HEK293 (cell line): Measurements from ENCODE around the gene DUSP16.

Experiments used
- CTCF ChIA-PET: fragments of 350-600 bp; formaldehyde crosslinking; extraction: SDS; loops from one replicate; lab custom pipeline; 2021; ENCODE audit warnings: antibody characterized with exemption; lab: Yijun Ruan, JAX
- POLR2A ChIA-PET: fragments of 300-600 bp; formaldehyde crosslinking; extraction: SDS; loops from one replicate; lab custom pipeline; 2020; ENCODE audit warnings: antibody characterized with exemption, inconsistent platforms; lab: Yijun Ruan, JAX
- H3K27ac ChIP-seq: fragments of 200-500 bp; sonication (Bioruptor generic); 2 replicates; pipeline ENCODE4 v1.5.1; 2014; ENCODE audit warnings: low read depth, low read length, control low read depth, inconsistent platforms; ENCODE audit errors: extremely low read depth
- H3K36me3 ChIP-seq, 2 experiments: fragments of 200-500 bp in 1 of 2; sonication (Bioruptor generic) in 1 of 2; 1 replicate in 1 of 2; 2 replicates in 1 of 2; pipeline ENCODE4 v1.5.1; 2014 to 2017; ENCODE audit warnings: inconsistent platforms in 2 of 2, low read length in 2 of 2; ENCODE audit not compliant: control insufficient read depth in 2 of 2, insufficient read depth in 1 of 2
- H3K4me1 ChIP-seq: fragments of 200-500 bp; sonication (Bioruptor generic); 2 replicates; pipeline ENCODE4 v1.5.1; 2014; ENCODE audit warnings: mild to moderate bottlenecking, low read length, inconsistent platforms; ENCODE audit not compliant: control insufficient read depth, insufficient read depth
- H3K4me3 ChIP-seq: 2 replicates; pipeline ENCODE4 v1.5.1; 2011; ENCODE audit warnings: low read depth, mild to moderate bottlenecking, control low read depth, low read length, moderate library complexity
- H3K9me3 ChIP-seq: fragments of 200-500 bp; sonication (Bioruptor generic); 2 replicates; pipeline ENCODE4 v1.5.1; 2014; ENCODE audit warnings: low read depth, low read length, inconsistent platforms; ENCODE audit not compliant: control insufficient read depth, insufficient read depth
- CTCF ChIP-seq: fragments of 450-650 bp; formaldehyde crosslinking; IDR thresholded peaks from 2 replicates; pipeline ENCODE4 v1.5.1; 2016; ENCODE audit warnings: missing biosample characterization, missing genetic modification characterization
- IKZF3 ChIP-seq: fragments of 450-650 bp; IDR thresholded peaks from 2 replicates; pipeline ENCODE4 v1.5.0; 2018; ENCODE audit warnings: missing biosample characterization, mild to moderate bottlenecking, missing genetic modification characterization, moderate library complexity
- KLF10 ChIP-seq: fragments of 450-650 bp; IDR thresholded peaks from 2 replicates; pipeline ENCODE4 v1.5.1; 2018; ENCODE audit warnings: missing biosample characterization, mild to moderate bottlenecking, missing genetic modification characterization
- ZBTB49 ChIP-seq: fragments of 450-650 bp; formaldehyde crosslinking; IDR thresholded peaks from 2 replicates; pipeline ENCODE4 v1.5.1; 2016; ENCODE audit warnings: missing biosample characterization, missing genetic modification characterization, low read depth
- ZEB2 ChIP-seq: fragments of 450-650 bp; formaldehyde crosslinking; IDR thresholded peaks from 2 replicates; pipeline ENCODE4 v1.5.1; 2016; ENCODE audit warnings: missing biosample characterization, missing genetic modification characterization
- ZNF350 ChIP-seq: fragments of 450-650 bp; formaldehyde crosslinking; IDR thresholded peaks from 2 replicates; pipeline ENCODE4 v1.5.0; 2017; ENCODE audit warnings: missing biosample characterization, mild to moderate bottlenecking, missing genetic modification characterization
- ZNF426 ChIP-seq: fragments of 450-650 bp; formaldehyde crosslinking; IDR thresholded peaks from 2 replicates; pipeline ENCODE4 v1.5.1; 2017; ENCODE audit warnings: missing biosample characterization, missing genetic modification characterization, mild to moderate bottlenecking, inconsistent platforms, moderate library complexity
- ZNF449 ChIP-seq: fragments of 450-650 bp; formaldehyde crosslinking; IDR thresholded peaks from 2 replicates; pipeline ENCODE4 v1.5.1; 2017; ENCODE audit warnings: missing biosample characterization, mild to moderate bottlenecking, missing genetic modification characterization, moderate library complexity
- ZNF518A ChIP-seq: fragments of 450-650 bp; formaldehyde crosslinking; conservative IDR thresholded peaks from 2 replicates; pipeline ENCODE4 v1.5.1; 2016; ENCODE audit warnings: low read depth, missing biosample characterization, missing genetic modification characterization
- ZNF571 ChIP-seq: fragments of 450-650 bp; formaldehyde crosslinking; IDR thresholded peaks from 2 replicates; pipeline ENCODE4 v1.5.0; 2017; ENCODE audit warnings: missing biosample characterization, missing genetic modification characterization
- ZNF830 ChIP-seq: fragments of 450-650 bp; IDR thresholded peaks from 2 replicates; pipeline ENCODE4 v1.5.0; 2018; ENCODE audit warnings: missing biosample characterization, missing genetic modification characterization, low read depth, mild to moderate bottlenecking, moderate library complexity
- ZNF837 ChIP-seq: fragments of 450-650 bp; formaldehyde crosslinking; IDR thresholded peaks from 2 replicates; pipeline ENCODE4 v1.5.1; 2016; ENCODE audit warnings: missing biosample characterization, missing genetic modification characterization
- ZNF843 ChIP-seq: fragments of 450-650 bp; formaldehyde crosslinking; IDR thresholded peaks from 2 replicates; pipeline ENCODE4 v1.5.1; 2016; ENCODE audit warnings: missing biosample characterization, missing genetic modification characterization

The DUSP16 gene

GRCh38 chr12:12495536-12495935 lies 67.1 kb downstream of the DUSP16 start (continued):
- no peak for TF ChIP-seq ZNF518A (tag by site-specific recombination)
- TF ChIP-seq CTCF = no peak
- no peak for TF ChIP-seq ZNF843 (tag by site-specific recombination)
- TF ChIP-seq ZNF837 (tag by site-specific recombination) = no peak
- TF ChIP-seq ZBTB49 (tag by site-specific recombination) = no peak
- no peak for TF ChIP-seq ZNF449 (tag by site-specific recombination)
- no peak for TF ChIP-seq ZNF571 (tag by site-specific recombination)
- no peak for TF ChIP-seq ZNF350
- TF ChIP-seq ZNF830 (tag by site-specific recombination) = no peak

GRCh38 chr12:12492547-12492946 lies 70.1 kb downstream of the DUSP16 start:
- no peaks in the 10 kb centered on the region for H3K9me3 ChIP-seq
- no peak for TF ChIP-seq IKZF3 (tag by site-specific recombination)
- 0 out of 2 replicates have a peak, but pooled peaks have one; percentile 14 for TF ChIP-seq ZEB2
- no peak overlapping the region for H3K4me3 ChIP-seq
- peaks cover 4% of the 10 kb centered on the region in 2 experiments; a peak in 2 of 3 replicates for H3K36me3 ChIP-seq
- no peak overlapping the region for H3K27ac ChIP-seq
- CTCF ChIA-PET = interaction anchor here (0.7 to 1.2 kb wide), 2 partner anchors 71 to 205 kb away, joined by 3 read pairs; partner anchors contain the start of gene DUSP16
- POLR2A ChIA-PET = no interaction called here
- no peaks in the 10 kb centered on the region for H3K4me1 ChIP-seq

GRCh38 chr12:12491606-12492005 lies 71.1 kb downstream of the DUSP16 start:
- peaks cover 4 to 8% of the 10 kb centered on the region in 2 experiments; a peak in 2 of 3 replicates for H3K36me3 ChIP-seq
- H3K4me1 ChIP-seq = no peaks in the 10 kb centered on the region
- ChIA-PET CTCF (interaction anchor here (0.7 to 1.2 kb wide), 2 partner anchors 71 to 205 kb away, joined by 3 read pairs; partner anchors contain the start of gene DUSP16), POLR2A (no interaction called here)
- TF ChIP-seq ZNF426 (tag by site-specific recombination) (no peak), ZBTB49 (tag by site-specific recombination) (no peak), KLF10 (tag by site-specific recombination) (no peak)
- H3K27ac ChIP-seq = no peak overlapping the region
- no peak overlapping the region for H3K4me3 ChIP-seq
- no peaks in the 10 kb centered on the region for H3K9me3 ChIP-seq
